NCI-H2227 (cell line): ENCODE results near the gene ITK.

Source experiments
- DNase-seq: peaks from one replicate; lab custom pipeline; 2025; ENCODE audit not compliant: unreplicated experiment; lab: John Stamatoyannopoulos, UW

ITK gene

DNA sequence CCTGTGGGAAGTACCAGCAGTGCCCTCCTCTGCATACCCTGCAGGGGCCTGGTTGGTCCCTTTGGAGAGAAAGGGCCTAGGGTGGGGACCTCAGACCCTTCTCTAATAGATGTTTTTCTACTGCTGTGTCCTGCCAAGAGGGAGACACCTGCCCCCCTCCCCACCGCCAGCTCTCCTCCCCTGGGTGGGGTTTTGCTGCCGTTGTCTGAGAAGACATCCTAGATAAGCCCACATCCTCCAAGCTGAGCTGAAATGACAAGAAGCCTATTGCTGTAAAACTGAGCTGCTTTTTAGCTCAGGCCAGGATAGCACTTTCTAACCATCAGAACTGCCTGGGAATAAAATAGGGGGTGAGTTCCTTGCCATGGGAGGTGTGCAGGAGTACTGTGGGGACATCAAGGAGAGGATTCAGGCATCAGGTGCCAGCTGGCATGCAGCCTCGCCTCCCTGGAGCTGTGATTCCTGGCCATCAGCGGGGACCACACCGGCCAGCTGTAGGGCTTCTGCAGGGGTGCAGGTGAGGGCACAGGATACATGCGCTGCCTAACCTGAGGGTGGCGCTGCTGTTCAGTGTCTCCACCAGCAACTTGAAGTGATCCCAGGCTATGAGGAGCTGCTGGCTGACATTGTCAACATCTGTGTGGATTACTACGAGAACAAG is 123.2 kb downstream of the ITK start:
- no peak for DNase-seq
